Stimulated activated CD8-positive, alpha-beta memory T cell treated with anti-CD3 and anti-CD28 coated beads, Interleukin-7, amount 100 ng/mL, for 48 hours (primary cell): Measurements from ENCODE around the gene CALML3.

Experiments
- DNase-seq, 2 donors: peaks; one replicate each; pipeline ENCODE4 v3.0.0-alpha.2; 2020; ENCODE audit warnings: low read depth in 1 of 2; ENCODE audit errors: extremely low read depth in 1 of 2

CALML3 gene

GRCh38 chr10:5538446-5538845, 13.7 kb downstream of the CALML3 start:
- no peak for DNase-seq

- DNase-seq, result no peak
Observed at GRCh38 chr10:5538892-5539651, 14.3 kb downstream of the CALML3 start.

- DNase-seq, result no peak
Observed at GRCh38 chr10:5540080-5540479, 15.3 kb downstream of the CALML3 start.

GRCh38 chr10:5540891-5541290, 16.1 kb downstream of the CALML3 start:
- DNase-seq, result no peak

- DNase-seq, result no peak
Observed at GRCh38 chr10:5542100-5542499, 17.3 kb downstream of the CALML3 start.

GRCh38 chr10:5543623-5544022, 18.9 kb downstream of the CALML3 start:
- no peak for DNase-seq

DNA sequence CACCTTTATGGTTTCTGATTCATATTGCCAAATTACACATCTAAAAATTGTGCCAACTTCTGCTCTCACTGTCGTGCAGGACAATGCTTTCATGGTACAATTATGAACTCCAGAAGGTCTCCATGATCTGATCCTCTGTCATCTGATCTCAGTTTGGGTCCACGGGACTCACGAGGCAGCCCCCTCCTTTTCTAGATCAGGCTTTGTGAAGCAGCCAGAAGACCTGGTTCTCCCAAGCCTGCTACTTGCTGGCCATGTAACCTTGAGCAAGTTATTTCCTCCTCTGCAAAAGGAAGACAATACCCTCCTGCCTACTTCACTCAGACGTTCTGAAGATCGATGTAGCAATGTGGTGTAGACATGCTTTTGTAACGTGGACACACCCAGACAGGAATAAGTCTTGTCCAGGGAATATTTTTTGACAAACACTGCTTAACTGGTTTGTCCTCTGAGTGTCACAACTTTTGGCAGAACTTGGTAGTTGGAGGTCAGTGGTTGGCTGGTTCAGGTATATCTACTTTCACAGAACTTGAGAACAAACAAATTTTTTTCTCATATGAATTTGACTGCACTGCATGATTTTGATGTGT, 19.6 kb downstream of the CALML3 start:
- DNase-seq, result no peak

DNA sequence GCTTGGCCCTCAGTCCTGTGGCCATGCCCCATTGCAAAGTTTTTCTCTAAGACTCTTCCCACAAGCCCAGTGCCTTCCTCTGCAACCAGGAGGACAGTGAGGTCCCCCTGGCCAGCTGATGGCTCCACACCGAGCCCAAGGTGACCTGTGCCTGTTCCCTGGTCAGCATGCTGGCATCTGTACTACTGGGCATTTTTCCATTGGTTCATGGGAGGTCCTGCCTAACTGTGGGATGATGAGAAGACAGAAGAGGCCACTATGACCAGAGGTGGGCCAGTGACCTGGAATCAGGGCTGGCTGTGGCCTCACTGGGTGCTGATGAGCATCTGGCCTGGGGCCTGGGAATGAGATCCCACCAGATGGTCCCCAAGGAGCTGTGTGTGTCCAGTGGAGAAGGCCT, 20.2 kb downstream of the CALML3 start:
- DNase-seq, result no peak

- DNase-seq, result no peak
Observed at GRCh38 chr10:5545426-5545777, 20.6 kb downstream of the CALML3 start.

GRCh38 chr10:5545778-5546710, 21.3 kb downstream of the CALML3 start:
- DNase-seq, result no peak

GRCh38 chr10:5546891-5547680, 22.3 kb downstream of the CALML3 start:
- DNase-seq, result no peak

GRCh38 chr10:5547681-5547930, 22.8 kb downstream of the CALML3 start:
- DNase-seq, result no peak

- no peak for DNase-seq
Observed at GRCh38 chr10:5547931-5548660, 23.3 kb downstream of the CALML3 start.

- DNase-seq, result no peak
Observed at GRCh38 chr10:5549462-5550249, 24.9 kb downstream of the CALML3 start.

- no peak for DNase-seq
Observed at GRCh38 chr10:5550250-5550545, 25.4 kb downstream of the CALML3 start.

DNA sequence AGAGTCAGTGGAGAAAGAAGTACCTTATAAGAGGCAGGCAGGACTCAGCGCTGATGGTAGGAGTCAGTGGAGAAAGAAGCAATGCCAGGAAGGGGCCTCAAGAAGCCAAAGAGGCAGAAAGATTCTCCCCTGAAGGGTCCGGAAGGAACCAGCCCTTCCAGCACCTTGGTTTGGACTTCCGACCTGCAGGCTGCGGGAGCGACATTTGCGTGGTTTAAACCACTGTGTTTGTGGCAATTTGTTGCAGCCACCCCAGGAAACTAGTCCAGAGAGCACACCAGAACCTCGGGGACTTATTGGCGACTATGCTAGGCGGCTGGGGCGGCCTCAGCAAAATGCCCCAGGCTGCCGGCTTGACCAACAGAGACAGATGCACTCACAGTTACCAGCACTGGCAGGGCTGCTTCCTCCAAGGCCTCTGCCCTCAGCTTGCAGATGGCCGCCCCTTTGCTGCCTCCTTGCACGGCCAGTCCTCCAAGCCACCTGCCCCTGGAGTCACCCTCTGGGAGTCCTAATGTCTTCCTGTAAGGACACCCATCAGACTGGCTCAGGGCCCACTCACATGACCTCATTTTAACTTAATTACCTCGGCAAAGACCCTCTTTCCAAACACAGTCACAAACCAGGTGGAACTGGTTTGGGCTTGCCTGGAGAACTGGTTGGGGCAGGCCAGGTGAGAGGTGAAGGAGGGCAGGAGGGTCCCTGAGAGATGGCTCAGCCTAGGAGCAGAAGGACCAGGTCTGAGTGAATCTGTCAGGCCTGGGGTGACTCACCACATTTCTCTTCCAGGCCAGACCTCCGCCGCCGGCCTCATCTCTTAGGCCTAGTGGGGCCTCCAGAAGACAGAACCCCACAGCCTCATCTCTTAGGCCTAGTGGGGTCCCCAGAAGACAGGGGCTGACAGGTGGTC, 26.1 kb downstream of the CALML3 start:
- DNase-seq, result no peak

DNA sequence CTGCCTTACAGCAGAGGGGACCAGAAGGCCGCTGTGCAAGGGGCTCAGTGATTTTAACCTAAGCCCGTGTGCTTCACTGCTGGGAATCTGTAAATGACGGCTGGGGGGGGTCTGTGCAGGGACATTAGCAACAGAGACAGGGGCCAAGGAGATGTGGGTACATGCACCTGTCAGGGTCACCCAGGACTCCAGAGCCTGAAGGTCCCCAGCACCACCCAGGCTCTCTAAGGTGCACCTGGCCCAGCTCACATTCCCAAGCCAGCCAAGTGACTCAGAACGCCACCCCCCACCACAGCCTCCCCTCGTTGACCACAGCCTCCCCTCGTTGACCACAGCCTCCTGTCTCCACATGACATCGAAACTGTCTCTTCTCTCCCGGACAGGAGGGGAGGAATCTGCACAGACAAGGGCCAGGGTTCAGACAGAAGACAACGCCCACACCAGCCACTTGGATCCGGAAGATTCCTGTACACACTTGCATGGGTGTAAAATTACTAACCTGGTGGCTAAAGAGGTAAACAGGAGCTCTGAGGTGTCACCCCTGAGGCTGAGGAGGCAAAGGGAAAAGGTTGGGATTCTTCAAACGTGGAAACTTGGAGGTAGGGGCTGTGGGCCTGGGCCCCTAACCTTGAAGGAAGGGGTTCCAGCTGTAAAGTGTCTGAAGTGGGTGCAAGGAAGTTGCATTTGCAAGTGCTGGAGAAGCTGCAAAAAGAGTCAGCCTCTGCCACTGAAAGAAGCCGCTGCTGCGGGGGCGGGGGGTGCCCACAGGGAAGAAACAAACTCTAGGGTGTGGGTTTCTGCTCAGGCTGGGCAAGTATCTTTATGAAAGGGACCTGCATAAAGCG, 27.0 kb downstream of the CALML3 start:
- DNase-seq, result peak; percentile 54 to 80
